Measurements from ENCODE around the gene PPP3CB.

The PPP3CB gene

GRCh38 chr10:73480158-73480557 lies 15.7 kb downstream of the PPP3CB start:
- DNase-seq (ENCODE audit: low read depth) = peak; percentile 17

- no peak for DNase-seq (ENCODE audit: low read depth)
Observed at GRCh38 chr10:73478636-73479035, 17.2 kb downstream of the PPP3CB start.

GRCh38 chr10:73471226-73471625 lies 24.6 kb downstream of the PPP3CB start:
- no peak for DNase-seq (ENCODE audit: low read depth)

- DNase-seq (ENCODE audit: low read depth) = no peak
Observed at GRCh38 chr10:73469579-73469978, 26.2 kb downstream of the PPP3CB start.

GRCh38 chr10:73467206-73467605 lies 28.6 kb downstream of the PPP3CB start:
- DNase-seq (ENCODE audit: low read depth) = no peak

- DNase-seq (ENCODE audit: low read depth) = no peak
Observed at GRCh38 chr10:73465978-73466726, 29.7 kb downstream of the PPP3CB start.

- DNase-seq (ENCODE audit: low read depth) = no peak
Observed at GRCh38 chr10:73460897-73461296, 34.9 kb downstream of the PPP3CB start.

GRCh38 chr10:73459683-73460314 lies 36.0 kb downstream of the PPP3CB start:
- no peak for DNase-seq (ENCODE audit: low read depth)

- DNase-seq (ENCODE audit: low read depth) = no peak
Observed at GRCh38 chr10:73456187-73456890, 39.5 kb downstream of the PPP3CB start.

- DNase-seq (ENCODE audit: low read depth) = no peak
Observed at GRCh38 chr10:73449113-73449512, 46.7 kb downstream of the PPP3CB start.

- DNase-seq (ENCODE audit: low read depth) = no peak
Observed at GRCh38 chr10:73448384-73448783, 47.4 kb downstream of the PPP3CB start.

GRCh38 chr10:73446926-73447325 lies 48.9 kb downstream of the PPP3CB start:
- DNase-seq (ENCODE audit: low read depth) = no peak

GRCh38 chr10:73444457-73444856 lies 51.4 kb downstream of the PPP3CB start:
- no peak for DNase-seq (ENCODE audit: low read depth)

GRCh38 chr10:73439605-73440312 lies 56.1 kb downstream of the PPP3CB start:
- DNase-seq (ENCODE audit: low read depth) = peak; percentile 25

GRCh38 chr10:73439055-73439454 lies 56.8 kb downstream of the PPP3CB start:
- DNase-seq (ENCODE audit: low read depth) = no peak

- DNase-seq (ENCODE audit: low read depth) = no peak
Observed at GRCh38 chr10:73433538-73433867, 62.3 kb downstream of the PPP3CB start, which contains the start of gene MSS51. Gene MSS51, minus strand, starts transcription at chr10:73433561. Its CDS starts 5,277 bp downstream, at chr10:73428284.

GRCh38 chr10:73432646-73433537 lies 62.9 kb downstream of the PPP3CB start:
- no peak for DNase-seq (ENCODE audit: low read depth)

- DNase-seq (ENCODE audit: low read depth) = no peak
Observed at GRCh38 chr10:73426318-73426717, 69.5 kb downstream of the PPP3CB start.

GRCh38 chr10:73424478-73424877 lies 71.3 kb downstream of the PPP3CB start:
- DNase-seq (ENCODE audit: low read depth) = no peak

- DNase-seq (ENCODE audit: low read depth) = no peak
Observed at GRCh38 chr10:73423309-73423708, 72.5 kb downstream of the PPP3CB start.

- no peak for DNase-seq (ENCODE audit: low read depth)
Observed at GRCh38 chr10:73416571-73416970, 79.3 kb downstream of the PPP3CB start.

Measured in GM04504 (cell line).